PFSK-1 (cell line): Measurements from ENCODE around the gene PPA2.

ENCODE experiments used
- POLR2AphosphoS5 ChIP-seq: IDR thresholded peaks from 2 replicates; pipeline ENCODE4 v1.6.1; 2012; ENCODE audit warnings: low read depth, mild to moderate bottlenecking, control low read depth, low read length, moderate library complexity
- TAF1 ChIP-seq: IDR thresholded peaks from 2 replicates; pipeline ENCODE4 v1.6.1; 2012; ENCODE audit warnings: low read length, control low read depth, borderline replicate concordance; ENCODE audit not compliant: insufficient read depth
- TF ChIP-seq, protein P1 (sequence below), 2 experiments: IDR thresholded peaks; 2 replicates each; pipeline versions ENCODE4 v1.6.1 to v1.8.0; 2011 to 2012; ENCODE audit warnings: low read depth in 2 of 2, low read length in 2 of 2, control low read depth in 1 of 2, inconsistent platforms in 1 of 2, mild to moderate bottlenecking in 1 of 2, moderate library complexity in 1 of 2; ENCODE audit not compliant: insufficient read depth in 1 of 2

GRCh38 chr4:105373324-105373723 is 100.5 kb downstream of the PPA2 start:
- TF ChIP-seq, protein P1, sequence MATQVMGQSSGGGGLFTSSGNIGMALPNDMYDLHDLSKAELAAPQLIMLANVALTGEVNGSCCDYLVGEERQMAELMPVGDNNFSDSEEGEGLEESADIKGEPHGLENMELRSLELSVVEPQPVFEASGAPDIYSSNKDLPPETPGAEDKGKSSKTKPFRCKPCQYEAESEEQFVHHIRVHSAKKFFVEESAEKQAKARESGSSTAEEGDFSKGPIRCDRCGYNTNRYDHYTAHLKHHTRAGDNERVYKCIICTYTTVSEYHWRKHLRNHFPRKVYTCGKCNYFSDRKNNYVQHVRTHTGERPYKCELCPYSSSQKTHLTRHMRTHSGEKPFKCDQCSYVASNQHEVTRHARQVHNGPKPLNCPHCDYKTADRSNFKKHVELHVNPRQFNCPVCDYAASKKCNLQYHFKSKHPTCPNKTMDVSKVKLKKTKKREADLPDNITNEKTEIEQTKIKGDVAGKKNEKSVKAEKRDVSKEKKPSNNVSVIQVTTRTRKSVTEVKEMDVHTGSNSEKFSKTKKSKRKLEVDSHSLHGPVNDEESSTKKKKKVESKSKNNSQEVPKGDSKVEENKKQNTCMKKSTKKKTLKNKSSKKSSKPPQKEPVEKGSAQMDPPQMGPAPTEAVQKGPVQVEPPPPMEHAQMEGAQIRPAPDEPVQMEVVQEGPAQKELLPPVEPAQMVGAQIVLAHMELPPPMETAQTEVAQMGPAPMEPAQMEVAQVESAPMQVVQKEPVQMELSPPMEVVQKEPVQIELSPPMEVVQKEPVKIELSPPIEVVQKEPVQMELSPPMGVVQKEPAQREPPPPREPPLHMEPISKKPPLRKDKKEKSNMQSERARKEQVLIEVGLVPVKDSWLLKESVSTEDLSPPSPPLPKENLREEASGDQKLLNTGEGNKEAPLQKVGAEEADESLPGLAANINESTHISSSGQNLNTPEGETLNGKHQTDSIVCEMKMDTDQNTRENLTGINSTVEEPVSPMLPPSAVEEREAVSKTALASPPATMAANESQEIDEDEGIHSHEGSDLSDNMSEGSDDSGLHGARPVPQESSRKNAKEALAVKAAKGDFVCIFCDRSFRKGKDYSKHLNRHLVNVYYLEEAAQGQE (IDR thresholded peaks at IDR 0.05; ENCODE audit: insufficient read depth in 1 of 2, low read depth in 2 of 2, low read length in 2 of 2): no peak
- TF ChIP-seq TAF1 (no peak), POLR2AphosphoS5 (no peak)
